Inflammatory macrophage treated with lipopolysaccharide for 1 hour (primary cell): ENCODE results near the gene SYF2.
"Not testable (repeated sequence)": the region's sequence is repeated elsewhere in the genome, so short reads cannot be mapped to it uniquely, and the experiment has no call there.

Experiments used
- DNase-seq, 2 donors: peaks; one replicate each; pipeline ENCODE4 v3.0.0-alpha.2; 2020 to 2022

Gene SYF2

DNA sequence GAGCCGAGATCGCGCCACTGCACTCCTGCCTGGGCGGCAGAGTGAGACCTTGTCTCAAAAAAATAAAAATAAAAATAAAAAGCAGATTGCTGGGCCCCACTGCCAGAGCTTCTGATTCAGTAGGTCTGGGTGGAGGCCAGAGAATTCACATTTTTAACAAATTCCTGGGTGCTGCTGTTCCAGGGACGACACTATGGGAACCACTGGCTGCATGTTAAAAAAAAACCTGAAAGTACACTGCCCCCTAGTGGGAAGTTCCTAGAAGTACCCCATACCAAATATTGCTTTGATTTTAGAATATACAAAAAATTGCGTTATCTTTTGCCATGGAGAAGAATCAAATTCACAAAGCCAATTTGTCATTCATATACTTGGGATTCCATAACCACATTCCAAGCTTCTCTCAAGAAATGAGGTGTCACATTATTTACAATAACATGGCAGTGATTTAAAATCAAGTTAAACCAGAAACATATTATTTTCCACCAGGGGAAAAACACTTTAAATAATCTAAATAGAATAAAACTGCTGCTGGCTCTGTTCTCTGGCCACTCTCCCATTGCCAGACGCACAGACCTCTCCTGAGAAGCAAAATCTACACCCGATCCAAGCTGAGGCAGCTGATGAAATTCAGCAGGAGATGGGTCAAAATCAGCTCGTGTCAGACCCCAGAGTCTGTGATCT lies 27.4 kb downstream of the SYF2 start:
- DNase-seq: peak; percentile 32 to 84

DNA sequence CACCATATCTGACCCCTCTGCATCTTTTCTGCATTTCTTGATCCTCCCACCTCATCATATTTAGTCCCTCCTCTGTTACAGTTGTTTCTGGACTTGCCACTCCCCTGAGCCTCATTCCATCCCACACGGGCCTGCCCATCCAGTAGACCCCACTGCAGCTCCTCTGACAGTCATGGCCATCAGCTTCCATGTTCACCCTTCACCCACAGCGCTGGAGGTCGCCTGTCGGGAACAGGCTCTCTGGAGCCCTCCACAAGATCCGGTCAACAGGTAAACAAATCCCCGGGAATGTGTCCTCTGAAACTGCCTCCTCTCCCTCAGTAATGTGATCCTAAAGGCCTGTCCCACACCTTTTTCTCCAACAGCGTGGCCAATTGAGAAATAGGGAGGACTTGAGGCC lies 31.3 kb downstream of the SYF2 start:
- no peak for DNase-seq

DNA sequence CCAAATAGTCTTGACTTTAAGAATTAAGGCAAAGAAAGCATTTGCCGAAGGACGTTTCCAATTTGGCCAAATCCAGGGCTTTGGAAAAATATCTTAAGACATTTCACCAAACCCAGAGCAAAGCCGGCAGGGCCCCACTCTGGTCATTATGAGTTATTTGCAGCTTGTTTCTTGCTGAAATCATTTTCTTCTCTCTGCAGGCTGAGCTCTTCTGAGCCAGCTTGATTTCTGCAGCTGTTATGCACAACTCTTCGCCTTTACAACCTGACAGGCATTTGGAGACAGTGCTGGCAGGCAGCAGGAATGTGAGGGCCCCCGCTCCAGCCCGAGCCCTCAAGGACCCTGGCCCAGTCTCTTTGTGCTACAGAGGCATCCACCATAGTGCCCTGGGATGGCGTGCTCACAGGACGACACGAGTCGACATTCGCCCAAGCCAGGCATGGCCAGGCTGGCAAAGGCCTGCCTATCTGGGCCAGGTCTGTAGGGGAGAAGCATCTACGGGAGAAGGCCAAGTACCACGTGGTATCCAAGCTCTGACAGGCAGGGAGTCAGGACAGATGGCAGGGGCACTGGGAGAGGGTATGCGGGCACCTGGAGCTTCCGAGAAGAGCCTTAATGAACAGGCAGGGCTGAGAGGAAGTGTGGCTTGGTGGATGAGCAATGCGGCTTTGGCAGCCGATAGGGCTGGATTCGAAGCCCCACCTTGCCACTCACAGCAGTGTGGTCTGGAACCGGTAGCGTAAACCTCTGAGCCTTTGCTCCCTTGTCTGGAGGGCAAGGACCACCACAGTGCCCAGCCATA lies 32.3 kb downstream of the SYF2 start:
- DNase-seq: no peak

DNA sequence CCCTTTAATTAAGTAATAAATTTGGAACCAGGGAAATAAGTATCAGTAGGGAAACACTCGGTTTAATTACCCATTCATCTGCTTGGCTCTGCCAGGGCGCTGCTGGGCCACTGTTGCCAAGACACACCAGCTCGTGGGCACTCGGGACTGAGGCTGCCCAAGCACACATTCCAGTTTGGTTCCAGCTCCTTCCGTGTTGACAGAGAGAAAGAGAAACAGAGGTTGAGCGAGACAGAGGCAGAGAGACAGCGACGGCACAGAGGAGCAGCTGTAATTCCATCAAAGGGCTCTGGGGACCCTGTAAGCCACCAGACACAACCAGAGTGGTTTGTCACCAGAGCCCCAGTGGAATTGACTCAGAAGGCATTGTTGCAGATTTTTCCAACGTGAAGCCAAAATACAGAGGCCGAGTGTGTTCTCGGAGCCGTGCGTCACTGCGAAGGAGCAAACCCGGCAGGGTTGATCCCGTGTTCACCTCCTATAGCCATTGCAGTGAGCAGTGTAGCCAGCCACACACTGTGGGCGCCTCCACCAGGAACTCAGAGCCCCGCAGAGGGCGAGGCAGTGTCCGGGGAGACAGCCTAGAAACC lies 33.5 kb downstream of the SYF2 start:
- no peak for DNase-seq

DNA sequence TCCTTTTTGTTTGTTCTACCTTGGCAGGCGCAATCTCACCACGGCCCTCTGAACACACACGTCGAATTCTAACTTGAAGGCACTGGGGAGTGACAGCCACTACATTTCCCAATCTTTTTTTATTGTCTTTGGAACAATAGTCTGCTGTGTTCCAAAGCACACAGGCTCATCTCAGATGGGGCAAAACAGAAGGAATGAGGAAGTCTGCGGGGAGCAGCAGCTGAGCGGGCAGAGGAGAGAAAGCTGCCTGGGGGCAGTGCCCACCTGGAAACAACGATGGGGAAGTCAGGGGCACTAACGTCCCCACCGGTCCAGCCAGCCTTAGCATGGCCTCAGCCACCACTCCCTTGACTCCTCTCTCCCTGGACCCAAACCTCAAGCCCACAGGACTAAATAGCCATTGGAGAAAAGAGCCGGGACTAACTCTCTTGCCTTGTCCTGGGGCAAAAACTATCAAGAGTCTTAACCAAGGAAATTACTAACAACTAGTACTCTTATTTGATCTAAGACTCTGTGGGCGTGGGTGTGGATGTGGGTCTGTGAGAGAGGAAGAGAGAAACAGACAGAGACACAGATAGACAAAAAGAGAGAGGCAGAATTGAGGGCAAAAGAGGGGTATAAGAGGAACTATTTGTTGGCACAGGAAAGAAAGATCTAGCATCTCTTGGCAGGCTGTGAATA lies 34.2 kb downstream of the SYF2 start:
- no peak for DNase-seq

DNA sequence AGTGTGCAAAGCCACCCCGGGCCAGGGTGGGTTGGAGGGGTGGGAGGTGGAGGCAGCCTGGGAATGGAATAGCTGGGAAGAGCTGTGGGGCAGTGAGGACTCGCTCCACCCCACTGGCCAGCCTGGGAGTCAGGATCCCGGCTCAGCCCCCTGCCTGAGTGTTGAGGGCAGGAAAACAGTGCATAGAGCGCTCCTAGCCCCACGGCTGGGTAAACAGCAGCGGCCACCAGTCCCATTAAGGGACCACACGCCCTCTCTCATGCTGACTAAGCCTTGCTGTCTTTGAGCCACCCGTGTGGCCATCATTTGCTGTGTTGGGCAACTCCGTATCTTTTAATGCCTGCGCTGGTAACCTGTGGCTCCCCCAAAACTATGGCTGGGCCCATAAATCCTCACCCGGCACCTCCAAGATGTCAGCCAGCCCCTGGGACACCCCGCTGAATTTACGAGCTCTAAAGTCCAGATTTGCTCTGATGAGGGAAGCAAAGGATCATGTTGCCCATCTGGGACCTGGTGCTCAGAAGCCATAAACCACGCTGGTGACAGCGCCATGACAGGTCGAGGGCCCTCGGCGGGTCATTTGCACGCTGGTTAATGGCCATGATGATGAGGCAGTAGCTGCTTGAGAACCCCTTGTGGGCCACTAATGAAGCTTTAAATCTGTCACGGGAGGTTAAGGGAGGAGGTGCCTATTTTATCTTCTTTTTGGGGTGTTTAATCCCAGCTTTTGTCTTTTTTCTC lies 34.9 kb downstream of the SYF2 start:
- no peak for DNase-seq

DNA sequence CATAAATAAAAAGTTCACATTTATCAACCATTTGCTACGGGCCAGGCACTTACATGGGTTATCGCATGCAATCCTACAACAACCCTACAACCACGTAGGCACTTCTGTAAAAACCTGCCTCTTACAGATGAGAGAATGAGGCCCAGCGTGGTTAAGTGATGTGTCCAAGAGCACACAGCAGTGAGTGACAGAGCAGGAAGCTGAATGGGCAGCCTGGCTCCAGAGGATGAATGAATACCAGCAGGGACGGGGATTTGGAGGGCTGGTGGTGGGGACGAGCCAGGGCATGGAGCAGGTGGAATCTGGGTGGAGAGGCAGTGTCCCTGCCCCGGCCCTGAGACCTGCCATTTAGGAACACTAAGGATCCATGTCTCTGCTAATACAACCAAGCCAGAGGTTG lies 35.5 kb downstream of the SYF2 start:
- no peak for DNase-seq

DNA sequence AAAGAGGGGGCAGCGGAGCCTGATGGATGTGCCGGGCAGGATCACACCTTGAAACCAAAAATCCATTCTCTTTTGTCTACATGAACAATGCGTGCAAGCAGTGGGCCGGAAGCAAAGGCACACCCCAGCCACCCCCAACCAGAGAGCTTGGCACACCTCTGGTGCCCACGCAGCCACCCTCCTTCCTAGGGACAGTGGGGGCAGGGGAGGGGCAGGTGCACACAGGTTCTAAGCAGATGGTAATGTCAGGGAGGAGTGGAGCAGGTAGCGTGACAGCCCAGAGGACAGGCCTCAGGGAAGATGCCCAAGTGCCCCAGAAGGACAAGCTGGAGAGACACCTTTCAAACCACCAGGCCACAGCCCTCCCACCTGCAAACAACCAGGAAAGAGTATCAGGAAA lies 36.5 kb downstream of the SYF2 start:
- no peak for DNase-seq

DNA sequence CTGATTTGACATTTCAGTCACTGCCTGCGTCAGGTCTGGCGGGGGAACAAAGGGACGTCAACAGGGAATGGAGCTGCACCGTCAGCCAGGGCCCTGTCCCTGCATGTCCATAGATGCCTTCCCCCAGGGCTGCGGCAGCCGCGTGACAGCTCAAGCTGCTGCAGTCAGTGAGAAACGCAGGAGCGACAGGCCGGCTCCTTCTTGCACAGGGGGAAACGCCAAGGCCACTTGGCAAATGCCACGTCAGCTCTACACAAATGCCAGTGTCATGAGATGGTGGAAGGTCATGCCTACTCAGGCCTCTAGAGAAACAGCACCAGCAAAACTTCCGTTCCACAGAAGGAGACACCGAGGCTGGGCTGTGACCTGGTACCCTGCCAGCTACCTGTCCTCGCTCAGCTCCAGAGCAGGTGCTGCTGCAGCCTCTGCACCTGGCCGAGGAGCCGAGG lies 37.7 kb downstream of the SYF2 start:
- DNase-seq: no peak

DNA sequence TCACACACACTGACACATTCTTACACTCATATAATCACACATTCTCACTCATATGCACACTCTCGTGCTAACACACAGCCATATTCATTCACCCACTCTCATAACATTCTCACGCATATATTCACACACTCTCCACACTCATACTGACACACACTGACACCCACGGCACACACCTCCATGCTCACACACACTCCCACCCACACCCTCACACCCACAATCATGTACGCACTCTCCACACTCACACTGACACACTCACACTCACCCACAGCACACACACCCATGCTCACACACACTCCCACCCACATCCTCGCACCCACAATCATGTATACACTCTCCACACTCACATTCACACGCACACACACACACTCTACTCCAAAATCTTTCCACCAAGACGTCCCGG lies 38.2 kb downstream of the SYF2 start:
- DNase-seq: no peak

DNA sequence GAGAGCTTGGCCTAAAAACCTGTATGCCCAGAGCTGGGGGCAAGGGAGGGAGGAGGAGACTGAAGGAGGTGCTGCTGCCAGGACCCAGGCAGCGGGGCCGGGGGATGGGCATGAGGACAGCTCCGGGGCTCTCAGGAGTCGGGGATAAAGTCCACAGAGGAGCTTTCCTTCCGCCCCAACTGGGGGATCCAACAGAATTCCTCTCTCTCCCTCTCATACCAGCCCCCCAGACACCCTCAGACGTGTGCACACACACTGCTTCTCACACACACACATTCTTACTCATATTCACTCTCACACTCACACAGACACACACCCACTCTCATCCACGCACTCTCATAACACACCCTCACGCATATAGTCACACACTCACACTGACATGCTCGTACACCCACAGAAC lies 39.1 kb downstream of the SYF2 start:
- no peak for DNase-seq

DNA sequence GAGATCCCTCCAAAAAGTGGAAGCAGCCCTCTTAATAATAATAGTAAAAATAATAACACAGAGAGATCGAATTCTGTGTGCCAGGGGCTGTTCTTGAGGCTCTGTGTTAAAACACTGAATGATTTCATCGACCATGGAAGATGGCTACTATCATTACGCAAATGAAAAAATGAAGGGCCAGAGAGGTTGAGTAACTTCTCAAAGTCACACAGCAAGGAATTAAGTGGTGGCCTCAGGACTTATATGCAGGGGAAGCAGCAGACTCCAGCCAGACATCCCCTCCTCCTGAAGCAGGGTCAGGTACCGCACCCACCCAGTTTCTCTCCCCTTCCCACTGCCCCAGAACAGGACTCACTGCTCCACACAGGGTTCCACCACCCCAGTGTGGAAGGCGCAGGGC lies 40.1 kb downstream of the SYF2 start:
- no peak for DNase-seq

DNA sequence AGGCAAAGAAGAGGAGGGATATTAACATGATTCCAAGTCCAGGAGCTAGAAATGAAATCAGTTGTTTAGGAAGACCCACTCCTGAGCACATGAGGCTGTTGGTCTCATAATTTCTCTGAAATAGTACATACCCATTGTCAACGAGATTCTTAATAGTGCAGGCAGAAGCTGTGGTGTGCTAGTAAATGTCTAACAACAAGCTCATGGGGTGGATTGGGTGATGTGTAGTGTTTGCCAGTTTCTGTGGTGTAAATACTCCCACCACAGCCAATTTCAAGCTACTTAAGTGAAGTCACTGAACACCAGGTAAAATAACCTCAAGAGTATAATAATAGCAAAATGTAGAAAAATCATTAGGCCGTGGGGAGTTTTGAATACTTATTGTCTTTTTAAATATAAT lies 42.0 kb downstream of the SYF2 start:
- no peak for DNase-seq

DNA sequence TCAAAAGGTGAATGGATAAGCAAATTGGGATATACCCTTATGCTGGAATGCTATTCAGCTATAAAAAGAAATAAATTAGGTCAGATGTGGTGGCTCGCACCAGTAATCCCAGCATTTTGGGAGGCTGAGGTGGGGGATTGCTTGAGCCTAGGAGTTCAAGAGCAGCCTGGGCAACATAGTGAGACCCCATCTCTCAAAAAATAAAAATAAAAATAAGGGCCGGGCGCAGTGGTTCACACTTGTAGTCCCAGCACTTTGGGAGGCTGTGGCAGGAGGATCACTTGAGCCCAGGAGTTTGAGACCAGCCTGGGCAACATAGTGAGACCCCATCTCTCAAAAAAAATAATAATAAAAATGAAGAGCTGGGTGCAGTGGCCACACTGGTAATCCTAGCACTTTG lies 44.4 kb downstream of the SYF2 start:
- not testable (repeated sequence) for DNase-seq

DNA sequence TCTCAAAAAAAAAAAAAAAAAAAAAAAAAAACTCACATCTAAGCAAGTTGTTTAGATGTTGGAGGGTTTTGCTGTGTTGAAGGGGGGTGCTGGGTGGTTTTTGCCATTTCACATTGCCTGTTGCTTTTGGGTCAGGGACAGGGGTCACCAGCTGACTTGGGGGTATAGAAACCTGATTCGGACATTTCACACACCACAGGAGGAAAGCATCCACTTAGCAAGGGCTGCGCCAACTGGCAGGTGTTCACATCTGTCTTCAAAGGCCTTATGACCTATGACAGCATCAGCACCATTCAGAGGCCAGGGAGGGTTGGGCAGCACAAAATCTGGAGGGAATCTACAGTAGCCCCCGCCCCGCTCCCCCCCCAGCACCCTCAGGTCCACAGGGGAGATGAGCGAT lies 45.2 kb downstream of the SYF2 start:
- no peak for DNase-seq

DNA sequence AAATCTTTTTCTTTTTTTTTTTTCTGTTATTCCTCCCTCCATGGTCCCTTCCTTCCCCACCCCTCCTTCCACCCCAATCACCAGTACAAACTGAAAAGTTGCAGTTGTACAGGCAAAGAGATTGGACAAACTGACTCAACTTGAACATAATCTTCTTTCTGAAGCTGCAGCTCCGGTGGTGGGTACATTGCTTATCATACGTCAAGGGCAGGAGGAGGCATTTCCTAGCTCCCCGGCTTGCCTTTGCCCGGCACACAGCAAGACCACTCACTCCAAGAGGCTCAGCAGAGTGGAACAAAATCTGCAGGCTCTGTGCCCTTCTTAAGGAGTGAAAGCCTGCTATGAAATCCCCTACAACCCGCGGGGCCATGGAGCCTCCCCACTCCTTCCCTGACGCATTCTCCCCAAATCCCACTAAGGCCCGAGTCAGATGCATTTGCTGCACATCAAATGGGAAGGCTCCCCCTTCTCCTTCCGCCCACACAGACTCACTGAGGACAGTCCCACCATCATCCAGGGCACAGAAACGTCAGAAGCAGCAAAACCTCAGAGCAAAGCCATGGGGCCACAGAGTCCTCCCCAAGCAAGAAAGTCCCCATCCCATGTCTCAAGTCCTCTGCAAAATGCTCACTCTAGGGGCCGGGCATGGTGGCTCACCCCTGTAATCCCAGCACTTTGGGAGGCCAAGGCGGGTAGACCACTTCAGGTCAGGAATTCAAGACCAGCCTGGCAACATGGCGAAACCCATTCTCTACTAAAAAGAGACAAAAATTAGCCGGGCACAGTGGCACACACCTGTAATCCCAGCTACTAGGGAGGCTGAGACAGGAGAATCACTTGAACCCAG lies 45.9 kb downstream of the SYF2 start:
- no peak for DNase-seq

DNA sequence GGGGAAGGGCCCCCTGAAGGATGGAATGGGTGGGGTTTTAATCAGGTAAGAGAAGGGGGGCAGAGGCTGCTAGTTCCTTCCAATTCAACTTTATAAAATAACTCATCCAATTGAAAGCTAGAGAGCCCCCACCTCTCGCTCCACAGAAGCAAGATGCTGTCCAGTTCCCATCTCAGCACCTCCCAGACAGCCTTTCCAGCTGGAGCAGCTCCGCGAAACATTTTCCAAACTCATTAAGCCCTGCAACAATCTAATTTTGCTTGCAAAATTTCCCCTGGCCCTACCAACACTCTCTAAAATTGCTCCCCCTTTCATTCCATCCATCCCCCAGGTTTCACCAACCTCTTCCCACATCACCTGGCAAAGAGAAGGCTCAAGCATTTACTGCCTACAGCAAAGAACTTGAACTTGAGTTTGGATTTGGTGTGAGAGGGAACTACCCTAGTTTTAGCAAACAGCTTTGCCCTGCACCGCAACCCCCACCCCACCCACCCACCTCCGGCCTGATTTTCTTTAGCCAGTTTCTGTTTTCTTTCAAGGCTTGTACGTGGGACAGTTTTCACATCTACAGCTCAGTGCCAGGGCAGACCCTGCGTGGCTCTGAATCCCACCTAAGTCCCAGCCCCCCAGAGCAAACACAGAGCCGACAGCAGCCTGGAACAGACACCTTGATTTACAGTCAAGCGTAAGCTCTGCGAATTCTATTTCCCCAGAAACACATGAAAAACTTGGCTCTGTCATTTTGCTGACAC lies 46.7 kb downstream of the SYF2 start:
- DNase-seq: no peak

DNA sequence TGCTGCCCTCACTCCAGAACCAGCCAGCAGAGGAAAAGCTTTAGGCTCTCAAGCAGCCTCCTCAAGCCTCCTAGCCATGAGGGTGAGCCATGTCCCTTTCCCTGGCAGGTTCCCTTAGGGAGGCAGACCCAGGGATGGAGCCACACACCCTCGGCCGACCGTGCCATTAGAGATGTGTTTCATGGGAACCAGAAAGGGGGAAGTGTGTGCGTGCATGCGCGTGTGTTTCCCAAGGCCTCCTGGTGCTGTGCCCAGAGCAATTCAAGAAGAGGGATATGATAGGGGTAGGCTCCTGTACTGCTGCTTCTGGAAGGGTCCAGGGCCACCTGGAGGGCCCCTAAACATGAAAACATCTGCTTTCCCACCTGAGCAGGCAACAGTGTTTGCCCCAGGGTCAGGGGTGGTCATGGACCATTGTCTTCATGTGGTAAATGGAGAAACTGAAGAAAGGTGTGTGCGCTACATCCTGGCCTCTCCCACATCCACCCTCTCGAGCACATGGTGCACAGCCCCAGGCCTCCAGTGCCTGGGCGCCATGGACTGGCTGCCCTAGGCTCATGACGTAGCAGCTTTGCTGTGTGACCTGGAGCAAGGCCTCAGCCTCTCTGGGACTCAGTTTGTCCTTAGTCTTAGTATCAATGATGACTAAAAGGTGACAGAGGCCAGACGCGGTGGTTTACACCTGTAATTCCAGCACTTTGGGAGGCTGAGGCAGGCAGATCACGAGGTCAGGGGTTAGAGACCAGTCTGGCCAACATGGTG lies 48.1 kb downstream of the SYF2 start:
- peak in 1 of 2 donors; percentile 4 for DNase-seq

DNA sequence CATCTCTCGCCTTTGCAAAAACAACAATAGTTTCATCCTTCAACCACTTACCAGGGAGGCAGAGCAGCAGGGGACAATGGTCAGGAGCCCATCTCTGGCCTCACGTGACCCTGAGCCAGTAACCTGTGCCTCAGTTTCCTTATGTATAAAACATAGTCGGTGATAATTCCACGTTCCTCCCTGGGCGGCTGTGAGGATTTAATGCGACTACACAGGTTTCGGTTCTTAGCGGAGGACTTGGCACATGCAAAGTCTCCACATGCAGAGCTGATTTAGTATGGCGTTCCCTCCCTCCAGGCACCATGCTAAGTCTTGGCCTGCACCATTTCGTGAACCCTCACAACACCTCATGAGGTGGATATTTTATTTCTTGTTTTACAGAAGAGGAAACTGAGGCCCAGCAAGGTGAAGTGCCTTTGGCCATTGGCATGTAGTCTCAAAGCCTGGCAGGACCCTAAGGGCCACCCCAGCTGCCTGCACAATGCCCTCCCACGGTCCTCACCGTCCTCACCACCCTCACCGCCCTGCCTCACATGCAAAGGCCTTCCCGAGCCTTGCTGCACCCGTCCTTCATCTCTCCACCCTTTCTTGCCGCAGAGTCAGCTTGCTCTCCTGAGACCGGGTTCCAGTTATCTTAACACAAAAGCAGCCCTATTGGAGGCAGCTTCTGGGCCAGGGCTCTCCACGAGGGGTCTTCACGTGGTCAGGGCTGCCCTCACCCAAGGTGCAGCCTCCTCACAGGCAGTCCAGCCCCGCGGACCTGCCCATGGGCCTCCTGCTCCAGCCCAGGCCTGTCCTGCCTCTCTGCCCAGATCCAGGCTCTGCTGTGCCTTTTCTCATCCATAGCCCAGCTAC lies 48.9 kb downstream of the SYF2 start:
- DNase-seq: no peak
